ENCODE measurements around the gene EXD3.
A peak's percentile ranks its signal among the peaks of the same experiment; 100 is the strongest.
"Not testable (repeated sequence)": the region's sequence is repeated elsewhere in the genome, so short reads cannot be mapped to it uniquely, and the experiment has no call there.

Gene EXD3

GRCh38 chr9:137411260-137411644 lies 11.7 kb downstream of the EXD3 start:
- DNase-seq (ENCODE audit: low read depth): no peak

GRCh38 chr9:137410891-137411249 lies 12.1 kb downstream of the EXD3 start:
- DNase-seq (ENCODE audit: low read depth): no peak

- DNase-seq (ENCODE audit: low read depth): not testable (repeated sequence)
Observed at GRCh38 chr9:137410236-137410890, 12.6 kb downstream of the EXD3 start.

GRCh38 chr9:137409515-137409914 lies 13.4 kb downstream of the EXD3 start:
- DNase-seq (ENCODE audit: low read depth): no peak

GRCh38 chr9:137408651-137409405 lies 14.1 kb downstream of the EXD3 start:
- no peak for DNase-seq (ENCODE audit: low read depth)

GRCh38 chr9:137407590-137408300 lies 15.2 kb downstream of the EXD3 start:
- no peak for DNase-seq (ENCODE audit: low read depth)

- peak; percentile 66 for DNase-seq (ENCODE audit: low read depth)
Observed at GRCh38 chr9:137406876-137407589, 15.9 kb downstream of the EXD3 start.

- DNase-seq (ENCODE audit: low read depth): no peak
Observed at GRCh38 chr9:137406085-137406760, 16.7 kb downstream of the EXD3 start.

- DNase-seq (ENCODE audit: low read depth): no peak
Observed at GRCh38 chr9:137405677-137406081, 17.3 kb downstream of the EXD3 start.

GRCh38 chr9:137404961-137405567 lies 17.9 kb downstream of the EXD3 start:
- DNase-seq (ENCODE audit: low read depth): no peak

GRCh38 chr9:137403269-137403668 lies 19.7 kb downstream of the EXD3 start:
- DNase-seq (ENCODE audit: low read depth): no peak

- no peak for DNase-seq (ENCODE audit: low read depth)
Observed at GRCh38 chr9:137402746-137403145, 20.2 kb downstream of the EXD3 start.

GRCh38 chr9:137398561-137399468 lies 24.1 kb downstream of the EXD3 start:
- no peak for DNase-seq (ENCODE audit: low read depth)

GRCh38 chr9:137397675-137398423 lies 25.1 kb downstream of the EXD3 start:
- peak; percentile 45 for DNase-seq (ENCODE audit: low read depth)

GRCh38 chr9:137396634-137397367 lies 26.2 kb downstream of the EXD3 start:
- no peak for DNase-seq (ENCODE audit: low read depth)

- DNase-seq (ENCODE audit: low read depth): no peak
Observed at GRCh38 chr9:137396227-137396626, 26.7 kb downstream of the EXD3 start.

- DNase-seq (ENCODE audit: low read depth): no peak
Observed at GRCh38 chr9:137395666-137396010, 27.3 kb downstream of the EXD3 start.

GRCh38 chr9:137394866-137395665 lies 27.9 kb downstream of the EXD3 start:
- no peak for DNase-seq (ENCODE audit: low read depth)
